HPDE6-E6E7 (cell line): Measurements from ENCODE around the gene FOXN1.
"Not testable (repeated sequence)": the region's sequence is repeated elsewhere in the genome, so short reads cannot be mapped to it uniquely, and the experiment has no call there.

Source experiments
- DNase-seq: peaks from one replicate; pipeline ENCODE4 v3.0.0; 2011; ENCODE audit warnings: missing footprints; ENCODE audit errors: extremely low spot score

FOXN1 gene, protein sequence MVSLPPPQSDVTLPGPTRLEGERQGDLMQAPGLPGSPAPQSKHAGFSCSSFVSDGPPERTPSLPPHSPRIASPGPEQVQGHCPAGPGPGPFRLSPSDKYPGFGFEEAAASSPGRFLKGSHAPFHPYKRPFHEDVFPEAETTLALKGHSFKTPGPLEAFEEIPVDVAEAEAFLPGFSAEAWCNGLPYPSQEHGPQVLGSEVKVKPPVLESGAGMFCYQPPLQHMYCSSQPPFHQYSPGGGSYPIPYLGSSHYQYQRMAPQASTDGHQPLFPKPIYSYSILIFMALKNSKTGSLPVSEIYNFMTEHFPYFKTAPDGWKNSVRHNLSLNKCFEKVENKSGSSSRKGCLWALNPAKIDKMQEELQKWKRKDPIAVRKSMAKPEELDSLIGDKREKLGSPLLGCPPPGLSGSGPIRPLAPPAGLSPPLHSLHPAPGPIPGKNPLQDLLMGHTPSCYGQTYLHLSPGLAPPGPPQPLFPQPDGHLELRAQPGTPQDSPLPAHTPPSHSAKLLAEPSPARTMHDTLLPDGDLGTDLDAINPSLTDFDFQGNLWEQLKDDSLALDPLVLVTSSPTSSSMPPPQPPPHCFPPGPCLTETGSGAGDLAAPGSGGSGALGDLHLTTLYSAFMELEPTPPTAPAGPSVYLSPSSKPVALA

DNA sequence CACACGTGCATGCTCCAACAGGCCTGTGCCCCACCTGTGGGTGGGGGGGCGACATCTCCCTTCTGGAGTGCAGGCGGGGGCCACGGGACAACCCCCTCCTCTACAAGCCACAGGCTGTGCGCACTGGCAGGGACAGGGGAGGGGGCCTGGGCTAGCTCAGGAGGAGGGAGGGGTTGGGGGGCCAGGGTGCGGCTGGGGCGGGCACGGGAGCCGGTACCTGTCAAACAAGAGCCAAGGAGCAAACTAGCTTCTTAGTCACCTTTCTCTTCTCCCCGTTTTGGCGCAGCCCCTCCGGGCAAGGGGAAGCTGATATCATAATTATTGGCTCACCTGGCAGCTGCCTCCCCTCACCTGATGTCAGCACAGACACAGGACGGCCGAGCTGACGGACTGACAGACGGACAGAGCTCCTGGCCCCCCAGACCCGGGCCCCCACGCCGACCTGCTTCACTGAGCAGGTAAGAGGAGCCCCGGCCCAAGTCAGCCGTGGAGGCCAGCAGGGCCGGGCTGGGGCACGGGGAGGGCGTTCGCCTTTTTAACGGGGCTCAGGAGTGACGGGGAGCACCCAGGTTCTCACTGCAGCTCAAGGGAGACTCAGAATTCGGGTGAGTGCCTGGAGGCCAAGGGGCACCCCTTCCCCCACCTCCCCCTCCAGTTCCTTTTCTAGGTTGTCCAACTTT lies at the start of gene FOXN1:
Gene FOXN1, plus strand, starts transcription at position 363 of the 680 bp plus-strand sequence. CDS start 17,622 bp downstream, outside the sequence.
- DNase-seq = peak; percentile 76

DNA sequence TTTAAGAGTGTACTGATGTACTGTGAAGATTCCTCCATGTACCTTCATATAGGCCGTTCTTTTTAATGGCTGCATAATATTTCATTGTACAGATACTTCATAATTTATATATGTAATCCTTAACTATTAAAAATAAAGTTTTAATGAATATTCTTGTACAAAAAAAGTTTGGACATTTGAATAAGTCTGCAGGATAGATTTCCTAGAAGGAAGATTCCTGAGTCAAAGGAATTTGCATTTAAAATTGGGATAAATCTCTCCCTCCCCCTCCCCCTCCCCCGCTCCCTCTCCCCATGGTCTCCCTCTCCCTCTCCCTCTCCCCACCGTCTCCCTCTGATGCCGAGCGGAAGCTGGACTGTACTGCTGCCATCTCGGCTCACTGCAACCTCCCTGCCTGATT lies 48.3 kb upstream of the FOXN1 start:
- DNase-seq = no peak

DNA sequence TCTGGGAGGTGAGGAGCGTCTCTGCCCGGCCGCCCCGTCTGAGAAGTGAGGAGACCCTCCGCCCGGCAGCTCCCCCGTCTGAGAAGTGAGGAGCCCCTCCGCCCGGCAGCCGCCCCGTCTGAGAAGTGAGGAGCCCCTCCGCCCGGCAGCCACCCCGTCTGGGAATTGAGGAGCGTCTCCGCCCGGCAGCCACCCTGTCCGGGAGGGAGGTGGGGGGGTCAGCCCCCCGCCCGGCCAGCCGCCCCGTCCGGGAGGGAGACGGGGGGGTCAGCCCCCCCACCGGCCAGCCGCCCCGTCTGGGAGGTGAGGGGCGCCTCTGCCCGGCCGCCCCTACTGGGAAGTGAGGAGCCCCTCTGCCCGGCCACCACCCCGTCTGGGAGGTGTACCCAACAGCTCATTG lies 47.3 kb upstream of the FOXN1 start:
- not testable (repeated sequence) for DNase-seq

DNA sequence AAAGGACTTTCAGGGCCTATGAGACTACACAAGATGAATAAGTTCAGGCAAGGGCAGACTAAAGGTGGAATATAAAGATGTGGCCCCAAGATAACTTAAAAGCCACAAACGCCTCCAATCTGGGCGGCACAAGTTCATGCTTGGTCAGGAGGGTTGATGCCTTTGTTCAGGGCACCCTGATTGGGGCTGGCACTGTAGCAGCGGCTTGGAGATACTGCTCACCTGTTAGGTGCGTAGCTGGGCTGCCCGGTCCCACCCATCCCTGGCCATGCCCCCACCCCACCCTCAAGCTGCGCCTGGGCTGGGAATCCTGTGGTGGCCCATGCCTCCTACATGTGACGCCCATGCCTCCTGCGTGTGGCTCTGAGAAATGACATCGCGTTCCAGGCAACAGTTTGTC lies 45.2 kb upstream of the FOXN1 start:
- no peak for DNase-seq

DNA sequence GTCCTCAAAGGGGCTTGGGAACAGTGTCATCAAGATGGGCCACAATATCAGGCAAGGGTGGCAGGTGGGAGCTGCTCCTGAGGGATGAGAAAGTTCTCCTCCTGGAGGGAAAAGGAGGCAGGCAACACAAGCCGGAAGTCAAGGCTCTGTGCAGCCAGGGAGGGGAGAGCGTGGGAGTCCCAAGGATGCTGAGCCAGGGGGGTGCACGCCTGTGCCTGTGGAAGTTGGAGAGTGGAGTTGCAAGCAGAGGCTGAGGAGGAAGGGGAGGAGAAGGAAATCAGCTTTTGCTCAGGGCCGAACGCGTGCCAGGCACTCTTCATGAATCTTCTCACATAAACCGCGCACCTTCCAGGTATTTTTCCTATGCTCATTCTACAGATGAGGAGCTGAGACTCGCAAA lies 40.1 kb upstream of the FOXN1 start:
- no peak for DNase-seq

DNA sequence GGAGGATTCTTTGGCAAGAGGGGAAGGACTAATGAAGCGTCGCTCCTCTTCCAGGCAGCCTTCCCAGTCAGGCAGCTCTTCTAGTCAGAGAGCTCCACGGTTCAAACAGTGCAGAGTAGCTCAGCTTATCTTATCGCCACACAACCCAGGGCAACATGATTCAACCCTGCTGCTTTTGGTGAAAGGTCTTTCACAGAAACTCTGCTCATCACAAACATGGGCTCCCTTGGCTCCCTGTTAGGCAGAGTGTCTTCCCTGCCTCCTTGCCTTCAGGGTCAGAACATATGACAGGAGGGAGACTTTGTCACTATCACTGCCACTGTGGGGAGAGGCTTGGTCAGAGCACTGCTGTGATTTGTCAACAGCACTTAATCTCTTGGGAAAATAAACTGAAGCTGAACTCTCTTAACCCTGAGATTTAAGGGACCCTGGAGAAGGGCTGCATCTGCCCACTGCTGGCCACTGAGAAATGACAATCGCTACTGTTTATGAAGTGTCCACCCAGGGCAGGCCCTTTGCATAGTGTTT lies 39.6 kb upstream of the FOXN1 start:
- DNase-seq = no peak

DNA sequence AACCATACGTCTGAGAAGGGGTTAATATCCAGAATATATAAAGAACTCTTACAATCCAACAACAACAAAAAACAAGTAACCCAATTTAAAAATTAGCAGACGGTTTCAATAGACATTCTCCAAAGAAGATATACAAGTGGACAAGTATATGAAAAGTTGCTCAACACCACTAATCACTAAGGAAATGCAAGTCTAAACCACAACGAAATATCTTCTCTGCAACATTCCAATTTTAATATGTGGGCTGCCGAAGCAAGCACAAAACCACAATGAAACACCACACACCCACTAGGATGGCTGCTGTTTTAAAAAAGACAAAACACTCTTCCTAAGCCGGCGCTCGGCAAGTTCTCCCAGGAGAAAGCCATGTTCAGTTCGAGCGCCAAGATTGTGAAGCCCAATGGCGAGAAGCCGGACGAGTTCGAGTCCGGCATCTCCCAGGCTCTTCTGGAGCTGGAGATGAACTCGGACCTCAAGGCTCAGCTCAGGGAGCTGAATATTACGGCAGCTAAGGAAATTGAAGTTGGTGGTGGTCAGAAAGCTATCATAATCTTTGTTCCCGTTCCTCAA lies 38.6 kb upstream of the FOXN1 start:
- DNase-seq = no peak

DNA sequence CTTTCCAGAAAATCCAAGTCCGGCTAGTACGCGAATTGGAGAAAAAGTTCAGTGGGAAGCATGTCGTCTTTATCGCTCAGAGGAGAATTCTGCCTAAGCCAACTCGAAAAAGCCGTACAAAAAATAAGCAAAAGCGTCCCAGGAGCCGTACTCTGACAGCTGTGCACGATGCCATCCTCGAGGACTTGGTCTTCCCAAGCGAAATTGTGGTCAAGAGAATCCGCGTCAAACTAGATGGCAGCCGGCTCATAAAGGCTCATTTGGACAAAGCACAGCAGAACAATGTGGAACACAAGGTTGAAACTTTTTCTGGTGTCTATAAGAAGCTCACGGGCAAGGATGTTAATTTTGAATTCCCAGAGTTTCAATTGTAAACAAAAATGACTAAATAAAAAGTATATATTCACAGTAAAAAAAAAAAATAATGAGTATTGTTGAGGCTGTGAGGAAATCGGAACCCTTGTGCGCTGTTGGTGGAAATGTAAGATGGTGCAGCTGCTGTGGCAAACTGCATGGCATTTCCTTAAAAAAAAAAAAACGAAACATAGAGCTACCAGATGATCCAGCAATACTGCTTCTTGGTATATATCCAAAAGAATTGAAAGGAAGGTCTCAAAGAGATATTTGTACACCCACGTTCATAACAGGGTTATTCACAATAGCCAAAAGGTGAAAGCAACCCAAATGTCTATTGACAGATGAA lies 38.0 kb upstream of the FOXN1 start:
- DNase-seq = not testable (repeated sequence)

DNA sequence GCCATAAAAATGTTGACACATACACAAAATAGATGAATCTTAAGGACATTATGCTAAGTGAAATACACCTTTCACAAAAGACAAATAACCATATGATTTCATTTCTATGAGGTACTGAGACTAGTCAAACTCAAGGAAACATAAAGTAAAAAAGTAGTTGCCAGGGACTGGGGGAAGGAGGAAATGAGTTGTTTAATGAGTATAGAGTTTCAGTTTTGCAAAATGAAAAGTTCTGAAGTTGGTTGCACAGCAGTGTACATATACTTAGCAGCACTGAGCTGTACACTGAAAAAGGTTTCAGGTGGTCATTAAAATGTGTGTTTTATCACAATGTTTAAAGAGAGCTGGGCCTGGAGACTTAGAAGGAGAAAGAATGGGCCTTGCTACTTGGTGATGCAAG lies 37.4 kb upstream of the FOXN1 start:
- DNase-seq = no peak

DNA sequence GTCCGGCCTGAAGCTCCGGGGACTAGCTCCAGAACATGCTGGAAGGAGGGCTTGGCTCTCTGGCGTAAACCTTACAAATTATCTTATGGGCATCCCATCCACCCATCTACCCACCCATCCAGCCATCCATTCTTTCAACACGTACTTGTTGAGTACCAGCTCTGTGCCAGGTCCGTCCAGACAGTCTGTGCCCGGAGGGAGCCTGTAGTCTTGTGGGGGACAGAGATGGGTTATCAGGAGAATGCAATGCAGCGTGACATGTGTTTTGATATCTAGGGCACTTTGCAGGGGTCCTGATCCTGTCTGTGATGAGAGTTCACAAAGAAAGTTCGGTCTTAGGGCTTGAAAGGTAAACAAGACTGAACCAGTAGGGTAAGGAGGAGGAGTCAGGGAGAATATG lies 36.8 kb upstream of the FOXN1 start:
- no peak for DNase-seq

DNA sequence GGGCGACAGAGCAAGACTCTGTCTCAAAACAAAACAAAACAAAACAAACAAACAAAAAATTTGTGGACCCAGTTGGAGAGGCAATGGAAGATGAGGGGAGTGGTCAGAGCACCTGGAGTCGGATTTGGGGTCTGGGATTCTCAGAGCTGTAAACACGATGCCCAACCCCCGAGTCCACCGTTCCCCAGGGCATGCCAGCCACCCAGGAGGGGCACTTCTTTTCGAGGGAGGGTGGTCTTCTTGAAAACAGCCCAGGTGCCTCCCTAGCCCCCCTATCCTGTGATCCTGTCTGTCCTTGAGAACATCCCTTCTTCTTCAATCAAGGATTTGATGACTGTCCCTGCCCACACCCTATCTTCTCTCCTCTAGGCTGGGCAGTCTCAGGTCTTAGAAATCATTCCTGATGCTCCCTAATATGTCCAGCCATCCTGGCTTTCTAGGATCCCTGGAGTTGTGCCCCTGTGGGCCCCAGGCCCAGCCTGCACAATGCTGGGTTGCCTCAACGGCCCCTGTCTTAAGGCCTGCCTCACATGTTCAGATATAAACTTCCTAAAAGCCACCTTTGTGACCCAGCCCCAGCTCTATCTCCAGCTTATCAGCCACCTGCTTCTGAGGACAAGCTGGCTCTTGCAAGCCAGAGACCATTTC lies 35.8 kb upstream of the FOXN1 start:
- DNase-seq = no peak

DNA sequence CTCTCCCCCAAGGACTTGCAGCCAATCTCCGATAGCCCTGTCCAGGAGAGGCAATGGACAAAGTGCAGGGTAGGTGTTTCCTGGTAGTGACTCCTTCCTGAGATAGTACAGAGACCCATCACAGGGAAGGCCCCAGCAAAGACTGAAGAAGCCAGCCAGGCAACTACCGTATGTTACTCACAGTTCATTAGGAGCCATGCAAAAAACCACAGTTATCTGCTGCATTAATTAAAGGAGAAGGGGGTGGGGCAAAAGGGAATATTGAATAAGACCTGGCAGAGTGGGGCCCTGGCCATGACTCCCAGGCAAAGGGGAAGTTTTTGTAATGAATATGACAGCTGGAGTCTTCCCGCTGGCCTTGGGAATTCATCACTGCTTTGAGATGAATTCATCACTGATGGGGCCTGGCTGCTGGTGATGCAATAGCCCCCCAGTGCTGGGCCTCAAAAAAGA lies 35.2 kb upstream of the FOXN1 start:
- DNase-seq = no peak

DNA sequence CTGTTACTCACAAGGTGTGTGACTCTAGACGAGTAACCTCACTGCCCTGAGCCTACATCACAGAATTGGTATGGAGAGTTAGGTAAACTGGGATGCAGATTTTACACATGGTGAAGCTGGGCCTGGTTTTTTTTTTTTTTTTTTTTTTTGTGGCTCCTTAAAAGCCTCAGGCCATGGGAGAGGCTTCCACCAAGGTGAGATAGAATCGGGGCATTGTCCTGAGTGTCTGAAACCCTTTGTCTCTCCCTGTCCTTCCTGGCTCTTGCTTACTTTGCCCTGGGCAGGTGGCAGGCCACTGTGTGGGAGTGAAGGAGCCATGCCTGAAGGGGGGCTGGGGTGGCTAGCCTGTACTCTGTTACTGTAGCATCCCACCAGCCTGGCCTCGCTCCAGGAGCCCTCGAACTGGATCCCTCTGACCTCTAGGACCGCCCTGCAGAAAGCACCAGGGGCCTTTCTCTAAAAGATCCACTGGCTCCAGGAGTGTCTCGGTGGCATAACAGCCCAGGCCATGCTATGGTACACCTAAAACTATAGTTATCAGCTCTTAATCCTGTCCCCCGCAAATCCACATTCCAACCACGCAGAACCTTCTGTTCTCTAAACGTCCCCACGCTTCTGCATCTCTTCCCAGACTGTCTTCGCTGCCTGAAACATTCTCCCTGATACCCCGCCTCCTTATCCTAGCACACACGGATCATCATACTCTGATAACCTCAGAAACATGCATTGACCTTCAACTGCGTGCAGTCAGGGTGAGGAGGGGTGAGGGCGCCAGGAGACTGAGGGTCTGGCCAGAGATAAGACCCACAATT lies 34.4 kb upstream of the FOXN1 start:
- DNase-seq = no peak

DNA sequence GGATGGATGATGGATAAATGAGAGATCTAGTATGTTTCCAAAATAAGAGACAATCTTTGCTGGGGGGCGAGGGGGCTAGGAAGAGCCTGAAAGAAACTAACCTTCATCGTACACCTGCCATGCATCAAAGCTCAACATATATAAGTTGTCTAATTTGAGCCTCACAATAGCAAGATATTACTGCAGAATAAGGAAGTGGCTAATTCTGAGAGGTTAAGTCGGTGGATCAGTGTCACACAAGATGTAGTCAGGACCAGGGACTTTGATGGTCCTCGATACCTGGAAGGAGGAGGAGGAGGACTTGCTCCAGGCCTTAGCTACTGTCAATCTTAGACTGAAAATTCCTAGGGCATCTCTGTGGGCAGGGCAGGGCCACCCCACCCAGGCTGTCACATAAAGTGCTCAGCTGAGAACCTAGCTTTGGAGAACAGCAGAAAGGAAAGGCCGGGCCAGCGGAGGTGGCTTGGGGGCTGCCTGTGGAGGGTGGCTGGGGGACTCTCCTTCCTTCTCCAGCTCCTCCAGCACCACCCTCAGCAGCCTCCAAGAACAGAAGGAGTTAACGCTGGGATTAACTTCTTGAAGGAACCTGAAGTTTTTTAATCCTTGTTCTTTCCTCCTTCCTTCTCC lies 33.2 kb upstream of the FOXN1 start:
- DNase-seq = no peak

DNA sequence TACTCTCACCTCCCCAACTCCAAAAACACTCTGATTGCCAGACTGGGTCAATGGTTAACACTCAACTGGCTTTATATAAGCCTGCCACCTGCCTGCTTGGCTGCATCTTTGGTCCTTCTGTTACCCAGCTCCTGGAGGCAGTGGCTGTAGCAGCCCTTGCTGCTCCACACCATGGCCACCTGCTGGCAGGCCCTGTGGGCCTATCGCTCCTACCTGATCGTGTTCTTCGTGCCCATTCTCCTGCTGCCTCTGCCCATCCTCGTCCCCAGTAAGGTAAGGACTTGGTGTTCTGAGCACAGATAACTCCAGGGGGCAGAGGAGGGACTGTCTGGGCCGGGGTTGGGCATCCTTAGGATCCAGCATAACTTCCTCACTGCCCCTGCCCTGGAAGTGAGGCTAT lies 32.6 kb upstream of the FOXN1 start, which contains the start of gene SLC13A2:
Gene SLC13A2, plus strand, starts transcription at position 103 of the 400 bp plus-strand sequence. Its CDS starts 69 bp downstream, at position 172.
- DNase-seq = no peak

DNA sequence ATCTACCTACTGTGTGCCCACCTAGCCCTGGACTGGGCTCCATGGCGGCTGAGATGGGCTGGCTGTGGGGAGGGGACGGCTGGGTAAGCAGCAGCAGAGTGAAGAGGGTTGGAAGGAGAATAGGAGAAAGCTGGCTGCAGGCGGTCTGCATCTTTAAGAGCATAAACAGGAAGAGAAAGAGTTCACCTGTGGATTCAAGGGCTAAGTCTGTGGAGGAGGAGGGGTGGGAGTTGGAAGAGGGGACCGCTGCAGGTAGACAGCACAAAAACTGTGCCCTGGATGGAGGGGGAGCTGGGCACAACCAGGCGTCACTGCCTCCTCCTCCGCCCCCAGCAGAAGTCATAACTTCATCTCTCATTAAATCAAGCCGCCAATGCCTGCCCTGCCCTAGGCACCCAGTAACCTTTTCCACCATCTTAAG lies 32.0 kb upstream of the FOXN1 start:
- DNase-seq = no peak

DNA sequence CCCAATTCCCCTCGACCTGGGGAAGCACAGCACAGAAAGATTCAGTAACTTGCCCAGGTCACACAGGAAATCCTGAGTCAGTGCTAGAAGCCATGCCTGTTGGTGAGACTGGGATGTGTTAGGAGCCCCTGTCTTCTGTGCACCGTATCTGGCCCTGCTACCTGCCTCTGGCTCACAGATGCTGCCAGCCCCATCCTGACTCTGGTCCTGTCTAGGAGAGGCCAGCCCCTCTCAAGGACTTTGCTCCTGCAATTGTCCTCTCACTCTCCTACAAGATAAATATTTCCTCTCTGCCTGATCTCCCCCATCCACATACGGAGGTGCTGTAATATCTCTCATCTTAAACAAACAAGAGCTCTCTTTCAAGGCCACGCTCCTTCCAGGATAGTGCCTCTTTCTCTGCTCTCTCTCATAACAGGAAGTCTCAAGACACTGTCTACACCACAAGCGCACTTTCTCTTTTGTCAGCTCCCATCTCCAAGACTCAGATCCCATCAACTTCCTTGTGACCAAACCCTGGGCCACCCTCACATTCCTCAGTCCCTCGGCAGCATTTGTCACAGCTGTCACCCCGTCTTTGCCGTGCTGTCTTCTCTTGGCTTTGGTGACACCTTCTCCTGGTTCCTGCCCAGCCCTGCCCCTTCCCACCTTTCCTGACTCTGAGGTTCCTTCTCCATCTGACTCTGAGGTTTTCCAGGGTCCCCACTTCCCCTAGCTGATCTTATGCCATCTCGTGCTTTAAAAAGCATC lies 30.8 kb upstream of the FOXN1 start:
- DNase-seq = no peak

DNA sequence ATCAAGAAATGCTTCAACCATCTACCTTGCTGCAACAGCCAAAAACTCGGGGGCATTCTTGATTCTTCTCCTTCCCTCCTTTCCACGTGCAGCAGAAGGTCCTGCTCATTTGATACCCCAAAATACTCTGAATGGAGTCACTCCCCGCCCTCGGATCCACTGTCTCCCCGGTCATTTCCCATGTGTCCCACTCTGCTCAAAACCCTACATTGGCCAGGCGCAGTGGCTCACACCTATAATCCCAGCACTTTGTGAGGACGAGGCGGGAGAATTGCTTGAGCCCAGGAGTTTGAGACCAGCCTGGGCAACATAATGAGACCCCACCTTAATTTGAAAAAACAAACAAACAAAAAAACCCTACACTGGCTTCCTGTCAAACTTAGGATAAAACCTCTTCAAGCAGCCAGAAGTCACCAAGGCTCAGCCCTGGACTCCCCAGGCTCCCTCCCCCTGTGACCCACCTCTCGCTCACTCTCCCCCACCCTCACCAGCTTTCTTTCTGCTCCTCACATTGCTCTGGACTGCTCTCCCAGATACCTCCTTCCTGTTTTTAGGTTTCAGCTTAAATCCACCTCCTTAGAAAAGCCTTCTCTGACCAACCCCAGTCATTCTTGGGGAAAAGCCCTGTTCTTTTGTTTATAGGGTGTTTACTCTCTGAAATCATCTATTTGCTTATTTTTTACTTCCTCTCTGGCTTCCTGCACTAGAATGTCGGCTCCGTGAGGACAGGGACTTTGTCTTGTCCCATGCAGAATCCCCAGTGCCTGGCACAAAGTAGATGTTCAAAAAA lies 29.9 kb upstream of the FOXN1 start:
- DNase-seq = no peak
